22Rv1 (cell line): ENCODE results near the gene TRIM45.

ENCODE experiments used
- ZFX ChIP-seq: fragments of 450-650 bp; IDR thresholded peaks from 2 replicates; pipeline ENCODE4 v1.6.1; 2017; ENCODE audit warnings: antibody characterized with exemption, borderline replicate concordance
- TF ChIP-seq, protein P1 (sequence below): fragments of 450-650 bp; IDR thresholded peaks from 2 replicates; pipeline ENCODE4 v1.5.1; 2017; ENCODE audit warnings: mild to moderate bottlenecking

DNA sequence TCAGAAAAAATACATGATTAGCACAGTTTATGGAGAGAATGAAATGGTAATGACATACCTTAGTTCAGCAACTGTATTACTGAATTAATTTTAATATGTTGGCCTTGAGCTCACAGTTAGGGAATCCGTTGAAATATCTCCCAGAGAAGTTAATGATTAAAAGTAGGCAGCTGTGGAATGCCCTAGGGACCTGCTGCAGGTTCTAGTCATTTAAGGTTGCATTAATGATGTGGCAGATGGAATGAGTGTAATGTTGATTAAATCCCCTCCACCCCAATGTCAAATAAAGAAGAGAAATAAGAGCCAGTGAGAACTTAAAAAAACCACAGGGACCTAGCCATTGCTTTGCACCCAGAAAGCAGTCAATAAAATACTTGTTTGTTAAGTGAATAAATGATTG lies 40.3 kb upstream of the TRIM45 start:
- TF ChIP-seq, protein P1, sequence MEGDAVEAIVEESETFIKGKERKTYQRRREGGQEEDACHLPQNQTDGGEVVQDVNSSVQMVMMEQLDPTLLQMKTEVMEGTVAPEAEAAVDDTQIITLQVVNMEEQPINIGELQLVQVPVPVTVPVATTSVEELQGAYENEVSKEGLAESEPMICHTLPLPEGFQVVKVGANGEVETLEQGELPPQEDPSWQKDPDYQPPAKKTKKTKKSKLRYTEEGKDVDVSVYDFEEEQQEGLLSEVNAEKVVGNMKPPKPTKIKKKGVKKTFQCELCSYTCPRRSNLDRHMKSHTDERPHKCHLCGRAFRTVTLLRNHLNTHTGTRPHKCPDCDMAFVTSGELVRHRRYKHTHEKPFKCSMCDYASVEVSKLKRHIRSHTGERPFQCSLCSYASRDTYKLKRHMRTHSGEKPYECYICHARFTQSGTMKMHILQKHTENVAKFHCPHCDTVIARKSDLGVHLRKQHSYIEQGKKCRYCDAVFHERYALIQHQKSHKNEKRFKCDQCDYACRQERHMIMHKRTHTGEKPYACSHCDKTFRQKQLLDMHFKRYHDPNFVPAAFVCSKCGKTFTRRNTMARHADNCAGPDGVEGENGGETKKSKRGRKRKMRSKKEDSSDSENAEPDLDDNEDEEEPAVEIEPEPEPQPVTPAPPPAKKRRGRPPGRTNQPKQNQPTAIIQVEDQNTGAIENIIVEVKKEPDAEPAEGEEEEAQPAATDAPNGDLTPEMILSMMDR, result no peak
- TF ChIP-seq ZFX, result no peak
